Aorta (tissue), 5 donors: ENCODE data around the gene COMMD7. TPM values are rescaled to one million over a fixed set of nuclear protein-coding genes. Genes with fewer than 3 reads are reported as not detected.
A peak's percentile ranks its signal among the peaks of the same experiment; 100 is the strongest.
"Not testable (repeated sequence)": the region's sequence is repeated elsewhere in the genome, so short reads cannot be mapped to it uniquely, and the experiment has no call there.

Experiments
- ATAC-seq: fragments of 200-7000 bp; cut with Tn5 transposase; one replicate; pipeline ENCODE4 v1.9.1; 2022; ENCODE audit warnings: moderate library complexity; ENCODE audit not compliant: low FRiP score
- DNase-seq, 2 donors: peaks; one replicate each; pipeline ENCODE4 v3.0.0-alpha.2; 2020
- H3K27ac ChIP-seq, 2 donors: one replicate each; pipeline ENCODE4 v1.5.1; 2013; ENCODE audit warnings: low read length in 2 of 2, mild to moderate bottlenecking in 2 of 2, moderate library complexity in 2 of 2, control low read depth in 1 of 2, inconsistent platforms in 1 of 2, low read depth in 1 of 2
- H3K27me3 ChIP-seq, 2 donors: one replicate each; pipeline ENCODE4 v1.6.1; 2013; ENCODE audit warnings: control low read depth in 1 of 2, low read length in 1 of 2, mild to moderate bottlenecking in 1 of 2, moderate library complexity in 1 of 2; ENCODE audit not compliant: insufficient read depth in 2 of 2, control insufficient read depth in 1 of 2
- H3K36me3 ChIP-seq, 2 donors: one replicate each; pipeline ENCODE4 v1.6.1; 2013; ENCODE audit warnings: control low read depth in 1 of 2, low read length in 1 of 2, mild to moderate bottlenecking in 1 of 2; ENCODE audit not compliant: insufficient read depth in 2 of 2, control insufficient read depth in 1 of 2
- H3K4me1 ChIP-seq, 2 donors: one replicate each; pipeline ENCODE4 v1.6.1; 2013; ENCODE audit warnings: low read length in 2 of 2, control low read depth in 1 of 2, mild to moderate bottlenecking in 1 of 2, moderate library complexity in 1 of 2; ENCODE audit not compliant: insufficient read depth in 2 of 2, control insufficient read depth in 1 of 2
- H3K4me3 ChIP-seq, 2 donors: one replicate each; pipeline ENCODE4 v1.5.1; 2013; ENCODE audit warnings: low read length in 2 of 2, control low read depth in 1 of 2, mild to moderate bottlenecking in 1 of 2
- H3K9me3 ChIP-seq: one replicate; pipeline ENCODE4 v1.6.1; 2013; ENCODE audit warnings: mild to moderate bottlenecking, low read length; ENCODE audit not compliant: control insufficient read depth
- WGBS, 2 donors: extraction: QIAGEN DNeasy Blood & Tissue Kit; methylation state at CpG; one replicate each; pipeline ENCODE4 v1.1.7; 2013; 5-methylcytosine and 5-hydroxymethylcytosine counted together
- intact Hi-C, 2 donors: fragments of 100-400 bp; cut with DNase I; formaldehyde crosslinking; loops; one replicate each; pipeline versions ENCODE4 v1.14.2 to v1.15.0; 2022
- polyA plus RNA-seq, 2 donors: library from polyadenylated mRNA; stranded (reverse); fragments of 200-250 nt; gene quantifications; one replicate each; pipeline ENCODE4 v1.2.3, GENCODE V29; 2013
- total RNA-seq, 2 donors: library from RNA; stranded (reverse); fragmentation: NEBNext Ultra II Directional; extraction: Animal tissue kit (Norgen Biotek cat#: 25700); gene quantifications; one replicate each; pipeline ENCODE4 v1.2.1, GENCODE V29; 2021
- donor health status: healthy with polysubstance abuse.
- donor health status: Bipolar disorder and iron deficiency.
- donor health status: DM: no; HTN: no; CAD: no.
- donor health status: DM: no; HTN: no; CAD: no.
- donor health status: DM: yes; HTN: yes; CAD: no.

The COMMD7 gene
- total and polyA plus RNA-seq, 4 donors, result 37.5 to 66.9 (median 51.1) TPM

DNA sequence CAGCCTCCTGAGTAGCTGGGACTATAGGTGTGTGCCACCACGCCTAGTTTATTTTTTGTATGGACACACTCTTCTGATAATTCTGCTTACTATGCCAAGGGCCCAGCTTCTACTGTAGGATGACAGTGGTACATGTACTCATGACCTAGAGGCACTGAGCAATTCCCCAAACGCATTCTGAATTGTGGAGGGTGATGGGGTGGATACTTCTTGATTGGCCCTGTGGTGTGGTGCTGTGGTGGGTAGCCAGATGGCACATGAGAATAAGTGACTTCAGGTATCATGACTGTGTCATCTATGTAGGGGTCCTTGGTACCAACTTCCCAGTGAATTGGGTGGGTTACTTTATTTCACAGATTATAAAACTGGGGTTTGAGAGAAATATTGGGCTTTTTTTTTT, 30.0 kb upstream of the COMMD7 start:
- 87 to 94% methylated on average over 2 of the region's 2 CpGs for WGBS, 2 donors
- Histone ChIP-seq H3K9me3 (no peaks in the 10 kb centered on the region), H3K27ac (no peak overlapping the region), H3K4me1 (no peaks in the 10 kb centered on the region), H3K4me3 (no peak overlapping the region), H3K36me3 (no peaks in the 10 kb centered on the region), H3K27me3 (no peaks in the 10 kb centered on the region)
- ATAC-seq (no peak), DNase-seq (no peak)
- intact Hi-C loops, result loop anchor here in 1 of 2 donors (10.0 kb wide), 2 partner anchors 98 to 248 kb away; partner anchors contain the start of gene C20orf203

DNA sequence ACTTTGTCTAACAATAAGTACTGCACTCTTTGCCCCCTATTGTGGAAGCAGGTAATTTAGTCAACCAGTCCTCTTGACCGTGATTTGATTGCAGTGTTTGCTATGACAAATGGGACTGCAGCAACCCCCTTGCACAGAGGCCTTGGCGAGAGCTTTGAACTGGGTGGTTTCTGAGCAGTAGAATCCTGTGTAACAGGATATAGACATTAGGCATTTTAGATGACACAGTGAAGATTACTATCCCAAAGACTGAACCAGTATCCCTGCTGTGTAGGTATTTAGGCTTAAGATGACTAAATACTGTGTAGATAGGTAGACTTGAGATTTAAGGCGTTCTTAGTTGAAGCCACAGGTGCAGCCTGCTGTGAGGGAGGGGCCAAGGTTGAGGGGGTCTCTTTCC, 28.8 kb upstream of the COMMD7 start:
- Histone ChIP-seq H3K4me3 (no peak overlapping the region), H3K27ac (no peak overlapping the region), H3K36me3 (no peaks in the 10 kb centered on the region), H3K9me3 (no peaks in the 10 kb centered on the region), H3K4me1 (no peaks in the 10 kb centered on the region), H3K27me3 (no peaks in the 10 kb centered on the region)
- DNase-seq (no peak), ATAC-seq (no peak)
- intact Hi-C loops, result loop anchor here in 1 of 2 donors (10.0 kb wide), 2 partner anchors 97 to 247 kb away; partner anchors contain the start of gene C20orf203
- 95 to 96% methylated on average over 3 of the region's 3 CpGs for WGBS, 2 donors

DNA sequence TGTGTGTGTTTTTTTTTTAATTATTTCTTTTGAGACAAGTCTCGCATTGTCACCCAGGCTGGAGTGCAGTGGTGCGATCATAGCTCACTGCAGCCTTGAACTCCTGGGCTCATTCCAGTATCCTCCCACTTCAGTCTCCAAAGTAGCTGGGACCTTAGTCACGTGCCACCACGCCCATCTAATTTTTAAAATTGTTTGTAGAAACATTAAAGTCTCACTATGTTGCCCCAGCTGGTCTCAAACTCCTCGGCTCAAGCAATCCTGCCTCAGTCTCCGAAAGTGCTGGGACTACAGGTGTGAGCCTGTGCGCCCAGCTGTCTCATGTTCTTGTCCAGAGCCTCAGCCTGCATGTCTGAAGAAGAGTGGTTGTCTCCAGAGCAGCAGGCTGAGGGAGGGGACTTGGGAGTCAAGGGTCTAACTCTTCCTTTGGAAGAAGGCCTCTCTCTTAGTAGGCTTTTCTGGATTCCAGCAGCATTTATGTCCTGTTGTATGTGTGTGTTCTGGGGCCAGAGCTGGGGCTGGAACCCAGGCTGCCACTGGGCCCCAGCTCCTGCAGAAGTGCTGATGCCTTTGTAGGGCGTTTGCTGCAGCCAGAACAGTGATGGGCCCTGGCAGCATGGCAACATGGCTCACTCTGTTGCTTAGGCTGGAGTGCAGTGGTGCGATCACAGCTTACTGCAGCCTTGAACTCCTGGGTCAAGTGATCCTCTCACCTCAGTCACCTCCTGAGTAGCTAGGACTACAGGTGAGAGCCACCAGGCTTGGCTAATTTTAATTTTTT, 24.3 kb upstream of the COMMD7 start:
- 91 to 93% methylated on average over 9 of the region's 9 CpGs for WGBS, 2 donors
- Histone ChIP-seq H3K4me1 (no peaks in the 10 kb centered on the region), H3K9me3 (no peaks in the 10 kb centered on the region), H3K27ac (no peak overlapping the region), H3K36me3 (no peaks in the 10 kb centered on the region), H3K4me3 (no peak overlapping the region), H3K27me3 (no peaks in the 10 kb centered on the region)
- DNase-seq, result no peak
- intact Hi-C loops, result no loop called here
- no peak for ATAC-seq

DNA sequence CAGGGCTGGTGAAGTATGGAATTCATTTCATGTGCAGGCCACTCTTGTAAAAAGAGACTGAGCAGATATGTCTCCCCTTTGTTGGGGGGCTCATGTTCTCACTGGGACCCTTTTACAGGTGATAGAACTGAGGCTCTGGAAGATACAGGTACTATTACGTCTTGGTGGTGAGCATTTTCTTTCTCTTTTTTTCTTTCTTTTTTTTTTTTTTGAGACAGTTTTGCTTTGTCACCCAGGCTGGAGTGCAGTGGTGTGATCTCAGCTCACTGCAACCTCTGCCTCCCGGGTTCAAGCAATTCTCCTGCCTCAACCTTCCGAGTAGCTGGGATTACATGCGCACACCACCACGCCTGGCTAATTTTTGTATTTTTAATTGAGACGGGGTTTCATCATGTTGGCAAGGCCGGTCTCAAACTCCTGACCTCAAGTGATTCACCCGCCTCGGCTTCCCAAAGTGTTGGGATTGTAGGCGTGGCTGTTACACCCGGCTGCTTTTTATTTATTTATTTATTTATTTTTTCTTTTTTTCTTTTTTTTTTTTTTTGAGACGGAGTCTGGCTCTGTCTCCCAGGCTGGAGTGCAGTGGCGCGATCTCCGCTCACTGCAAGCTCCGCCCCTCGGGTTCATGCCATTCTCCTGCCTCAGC, 22.1 kb upstream of the COMMD7 start:
- intact Hi-C loops, result not testable (repeated sequence)
- DNase-seq, result peak in 1 of 2 donors; percentile 40
- WGBS, 2 donors, result 91 to 92% methylated on average over 16 to 17 of the region's 17 CpGs

DNA sequence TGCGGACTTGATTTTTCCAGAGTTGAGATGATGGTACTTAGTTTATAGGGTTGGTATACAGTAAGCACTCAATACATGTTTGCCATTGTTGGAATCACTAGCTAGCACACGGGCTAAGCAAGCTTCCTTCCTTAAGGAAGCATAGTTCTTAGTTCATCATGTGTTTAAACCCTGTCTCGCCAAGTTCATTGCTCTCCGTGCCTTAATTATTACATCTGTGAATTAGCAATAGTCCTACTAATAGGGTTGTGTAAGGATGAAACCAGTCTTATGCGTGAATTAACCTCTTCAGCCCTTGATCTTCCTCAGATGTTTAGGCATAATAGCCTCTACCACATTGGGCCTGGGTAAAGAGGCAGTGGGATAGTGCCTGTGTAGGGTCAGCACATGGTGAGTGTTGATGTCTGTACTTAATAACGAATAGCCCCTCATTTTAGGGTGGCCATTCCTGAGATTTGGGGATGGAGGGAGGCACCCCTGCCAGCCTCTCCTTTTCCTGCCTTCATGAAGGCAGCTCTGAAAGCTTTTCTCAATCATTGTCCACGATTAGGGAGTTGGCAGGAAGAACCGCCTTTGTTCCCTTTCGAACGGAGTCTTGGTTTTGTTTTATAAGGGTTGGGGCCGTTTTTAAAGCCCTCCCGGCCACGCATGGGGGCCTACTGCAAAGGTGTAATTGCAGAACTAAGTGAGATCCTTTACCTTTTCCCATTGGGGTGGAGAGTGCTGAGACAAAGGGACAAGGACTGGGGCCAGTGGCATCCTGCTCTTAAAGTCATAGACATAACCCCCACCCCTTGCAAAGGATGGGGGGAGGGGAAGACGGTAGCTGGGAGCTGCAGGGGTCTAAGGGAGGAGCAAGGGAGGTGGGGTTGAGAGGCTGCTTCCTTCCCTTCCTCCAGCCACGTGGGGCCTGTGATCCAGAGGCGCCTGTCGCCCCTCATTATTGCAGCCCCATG, 21.0 kb upstream of the COMMD7 start:
- no peaks in the 10 kb centered on the region for H3K4me1 ChIP-seq
- no peak overlapping the region for H3K27ac ChIP-seq
- no peaks in the 10 kb centered on the region for H3K9me3 ChIP-seq
- intact Hi-C loops, result no loop called here
- DNase-seq (peak in 1 of 2 donors; percentile 48), ATAC-seq (no peak)
- no peaks in the 10 kb centered on the region for H3K36me3 ChIP-seq
- 78% methylated on average over 17 of the region's 17 CpGs for WGBS, 2 donors
- H3K4me3 ChIP-seq, result no peak overlapping the region
- peaks cover 0 to 1% of the 10 kb centered on the region in 2 donors for H3K27me3 ChIP-seq

More for the DNA sequence above, 22.1 kb upstream of the COMMD7 start:
- H3K27ac ChIP-seq, H3K27me3 ChIP-seq, H3K36me3 ChIP-seq, ATAC-seq, H3K9me3 ChIP-seq, H3K4me1 ChIP-seq, H3K4me3 ChIP-seq: not testable (repeated sequence)

DNA sequence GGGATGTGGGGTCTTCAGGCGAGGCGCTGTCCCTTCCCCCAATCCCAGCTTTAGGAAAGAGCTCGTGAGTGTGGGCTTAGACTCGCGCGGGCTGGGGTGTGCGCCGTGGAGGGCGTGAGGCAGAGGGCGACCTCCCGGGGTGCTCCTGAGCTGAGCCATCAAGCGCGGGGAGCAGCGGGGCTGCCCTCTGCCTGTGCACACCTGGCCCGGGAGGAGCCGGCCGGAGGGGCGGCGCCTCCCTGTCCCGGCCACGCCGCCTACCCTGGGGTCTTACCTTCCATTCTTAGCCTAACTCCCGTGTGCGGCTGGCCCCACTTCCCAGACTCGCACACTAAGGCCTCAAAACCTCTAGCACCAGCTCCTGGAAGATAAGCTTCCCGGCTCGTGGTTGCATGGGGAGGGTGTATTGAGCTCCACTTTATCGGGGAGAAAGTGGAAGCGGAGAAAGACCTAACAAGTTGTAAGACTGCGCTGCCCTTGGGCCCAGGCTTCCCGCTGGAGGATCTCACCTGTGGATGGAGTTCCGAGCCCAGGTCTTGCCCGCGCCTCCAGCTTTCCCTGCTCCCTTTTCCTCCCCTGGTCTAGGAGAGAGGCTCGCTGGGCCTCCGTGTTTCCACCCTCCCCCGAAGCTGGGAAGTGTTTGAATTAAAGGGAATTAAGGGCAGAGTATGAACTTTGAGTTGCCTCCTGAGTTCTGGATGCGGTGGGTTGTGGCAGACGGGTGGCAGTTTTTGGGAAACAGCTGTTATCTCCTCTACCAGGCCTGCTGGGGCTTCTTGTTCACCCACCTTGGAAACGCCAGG, 20.1 kb upstream of the COMMD7 start:
- intact Hi-C loops, result no loop called here
- H3K36me3 ChIP-seq, result no peaks in the 10 kb centered on the region
- H3K4me3 ChIP-seq, result peak overlapping the region in 1 of 2 donors; percentile 46
- no peaks in the 10 kb centered on the region for H3K4me1 ChIP-seq
- peaks cover 0 to 1% of the 10 kb centered on the region in 2 donors for H3K27me3 ChIP-seq
- DNase-seq, result peak in 1 of 2 donors; percentile 78
- ATAC-seq, result peak; percentile 33
- 27 to 28% methylated on average over 38 to 40 of the region's 40 CpGs for WGBS, 2 donors
- no peaks in the 10 kb centered on the region for H3K9me3 ChIP-seq
- no peak overlapping the region for H3K27ac ChIP-seq

DNA sequence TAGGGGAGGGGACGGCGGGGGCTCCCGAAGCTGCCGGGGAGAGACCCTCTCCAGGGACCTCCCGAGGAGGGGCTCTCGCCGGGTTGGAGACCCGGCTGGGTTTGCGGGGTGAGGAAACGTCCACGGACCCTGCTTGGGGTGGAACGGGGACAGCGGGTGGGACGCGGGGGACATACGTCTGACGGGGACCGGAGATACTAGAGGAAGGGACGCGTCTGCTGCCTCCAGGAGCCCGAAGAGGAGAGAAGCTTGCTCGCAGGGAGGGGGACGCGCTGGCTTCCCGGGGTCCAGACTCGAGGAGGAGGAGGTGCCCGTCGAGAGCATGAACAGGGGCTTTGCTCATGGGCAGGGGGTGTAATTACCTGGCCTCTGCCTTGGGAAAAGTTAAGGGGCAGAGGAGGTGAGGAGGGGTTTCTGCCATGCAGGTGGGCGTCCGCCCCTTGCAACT, 19.5 kb upstream of the COMMD7 start:
- DNase-seq (peak in 1 of 2 donors; percentile 81), ATAC-seq (peak; percentile 46)
- no peak overlapping the region for H3K27ac ChIP-seq
- peaks cover 0 to 1% of the 10 kb centered on the region in 2 donors for H3K27me3 ChIP-seq
- no peaks in the 10 kb centered on the region for H3K4me1 ChIP-seq
- H3K9me3 ChIP-seq, result no peaks in the 10 kb centered on the region
- 1% methylated on average over 30 of the region's 30 CpGs for WGBS, 2 donors
- intact Hi-C loops, result no loop called here
- H3K4me3 ChIP-seq, result peak overlapping the region; percentile 46 to 86
- no peaks in the 10 kb centered on the region for H3K36me3 ChIP-seq
